OCI-LY7 (cell line): Measurements from ENCODE around the gene JPH3.

Experiments used
- EZH2phosphoT487 ChIP-seq: fragments of 200-600 bp; sonication (generic); IDR thresholded peaks from 2 replicates; pipeline ENCODE4 v1.6.1; 2018; ENCODE audit warnings: low read depth, borderline replicate concordance, mild to moderate bottlenecking, mixed run types, antibody characterized with exemption, low read length, moderate library complexity, mixed read lengths
- TF ChIP-seq, protein P1 (sequence below): fragments of 200-600 bp; sonication (generic); conservative IDR thresholded peaks from 2 replicates; pipeline ENCODE4 v1.5.1; 2014; ENCODE audit warnings: mild to moderate bottlenecking, antibody characterized with exemption, low read length, moderate library complexity, mixed read lengths

DNA sequence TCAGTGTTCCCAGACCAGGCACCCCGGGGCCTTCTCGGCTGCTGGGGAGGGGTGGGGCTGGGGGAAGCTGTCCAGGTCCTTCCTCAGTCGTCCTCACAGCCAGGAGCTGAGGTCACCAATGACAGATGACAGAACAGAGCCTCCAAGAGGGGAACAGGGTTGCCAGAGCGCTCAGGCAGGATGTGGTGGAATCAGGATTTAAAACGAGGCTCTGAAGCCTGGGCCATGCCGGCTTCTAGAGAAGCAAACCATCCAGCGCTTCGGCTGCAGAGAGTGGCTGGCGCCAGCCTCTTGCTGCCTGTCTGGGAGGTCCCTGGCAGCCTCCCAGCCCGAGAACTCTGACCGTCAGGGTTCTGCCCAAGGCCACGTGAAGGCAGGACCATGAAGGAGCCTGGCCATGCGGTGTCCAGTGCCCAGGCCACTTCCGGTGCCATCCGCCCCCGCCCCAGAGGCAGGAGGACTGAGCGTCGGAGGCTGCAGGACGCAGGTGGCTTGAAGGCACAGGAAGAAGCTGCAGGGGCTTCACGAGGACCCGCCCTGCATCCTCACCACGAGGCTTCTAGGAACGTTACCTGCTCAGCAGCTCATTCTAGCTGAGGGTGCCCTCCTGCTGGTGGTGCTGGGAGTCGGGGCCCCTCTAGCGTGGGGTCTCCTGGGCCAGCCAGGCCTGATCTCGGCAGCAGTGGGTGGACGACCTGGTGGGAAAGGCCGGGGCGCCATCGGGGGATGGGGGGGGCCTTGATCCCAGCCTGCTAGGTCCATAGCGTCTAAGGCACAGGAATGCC is 85.0 kb downstream of the JPH3 start:
- TF ChIP-seq, protein P1, sequence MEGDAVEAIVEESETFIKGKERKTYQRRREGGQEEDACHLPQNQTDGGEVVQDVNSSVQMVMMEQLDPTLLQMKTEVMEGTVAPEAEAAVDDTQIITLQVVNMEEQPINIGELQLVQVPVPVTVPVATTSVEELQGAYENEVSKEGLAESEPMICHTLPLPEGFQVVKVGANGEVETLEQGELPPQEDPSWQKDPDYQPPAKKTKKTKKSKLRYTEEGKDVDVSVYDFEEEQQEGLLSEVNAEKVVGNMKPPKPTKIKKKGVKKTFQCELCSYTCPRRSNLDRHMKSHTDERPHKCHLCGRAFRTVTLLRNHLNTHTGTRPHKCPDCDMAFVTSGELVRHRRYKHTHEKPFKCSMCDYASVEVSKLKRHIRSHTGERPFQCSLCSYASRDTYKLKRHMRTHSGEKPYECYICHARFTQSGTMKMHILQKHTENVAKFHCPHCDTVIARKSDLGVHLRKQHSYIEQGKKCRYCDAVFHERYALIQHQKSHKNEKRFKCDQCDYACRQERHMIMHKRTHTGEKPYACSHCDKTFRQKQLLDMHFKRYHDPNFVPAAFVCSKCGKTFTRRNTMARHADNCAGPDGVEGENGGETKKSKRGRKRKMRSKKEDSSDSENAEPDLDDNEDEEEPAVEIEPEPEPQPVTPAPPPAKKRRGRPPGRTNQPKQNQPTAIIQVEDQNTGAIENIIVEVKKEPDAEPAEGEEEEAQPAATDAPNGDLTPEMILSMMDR: no peak
- no peak for TF ChIP-seq EZH2phosphoT487
